HepG2 (cell line): ENCODE measurements around the gene SDK1.

Experiments used
- BHLHE40 ChIP-seq: IDR thresholded peaks from 2 replicates; pipeline ENCODE4 v1.6.1; 2011; ENCODE audit warnings: low read length, improper control_type of control experiment
- CTCF ChIP-seq: sonication (generic); formaldehyde crosslinking; IDR thresholded peaks from 2 replicates; pipeline ENCODE4 v1.5.0; 2020; ENCODE audit warnings: mild to moderate bottlenecking, missing genetic modification reagents, moderate library complexity
- EZH2 ChIP-seq: conservative IDR thresholded peaks from 2 replicates; pipeline ENCODE4 v1.6.1; 2012; ENCODE audit warnings: mild to moderate bottlenecking, low read depth, low read length, moderate library complexity
- GABPA ChIP-seq, 2 experiments: IDR thresholded peaks; 2 replicates each; pipeline ENCODE4 v1.6.1; 2011 to 2016; ENCODE audit warnings: low read depth in 2 of 2, low read length in 1 of 2, missing biosample characterization in 1 of 2, missing genetic modification characterization in 1 of 2
- MXD4 ChIP-seq: IDR thresholded peaks from 2 replicates; pipeline ENCODE4 v1.6.1; 2016; ENCODE audit warnings: mild to moderate bottlenecking, missing biosample characterization, missing genetic modification reagents
- NFE2L2 ChIP-seq: fragments of 150-350 bp; IDR thresholded peaks from 2 replicates; pipeline ENCODE4 v1.6.1; 2014; ENCODE audit warnings: low read length
- NKX3-1 ChIP-seq: sonication (generic); formaldehyde crosslinking; IDR thresholded peaks from 2 replicates; pipeline ENCODE4 v1.5.0; 2020; ENCODE audit warnings: missing genetic modification reagents
- ONECUT2 ChIP-seq: sonication (generic); formaldehyde crosslinking; IDR thresholded peaks from 2 replicates; pipeline ENCODE4 v1.4.0; 2020; ENCODE audit warnings: missing genetic modification reagents
- RAD21 ChIP-seq: fragments of 450-650 bp; formaldehyde crosslinking; IDR thresholded peaks from 2 replicates; pipeline ENCODE4 v1.5.0; 2020; ENCODE audit warnings: mild to moderate bottlenecking
- ZFX ChIP-seq: sonication (generic); formaldehyde crosslinking; IDR thresholded peaks from 2 replicates; pipeline ENCODE4 v1.4.0; 2020; ENCODE audit warnings: mild to moderate bottlenecking, low read depth, missing genetic modification reagents, moderate library complexity
- ZNF280B ChIP-seq: sonication (generic); formaldehyde crosslinking; IDR thresholded peaks from 2 replicates; pipeline ENCODE4 v1.5.0; 2020; ENCODE audit warnings: missing genetic modification reagents, mild to moderate bottlenecking, borderline replicate concordance
- ZNF761 ChIP-seq: sonication (generic); formaldehyde crosslinking; conservative IDR thresholded peaks from 2 replicates; pipeline ENCODE4 v1.4.0; 2020; ENCODE audit warnings: mild to moderate bottlenecking, missing genetic modification reagents
- ZNF792 ChIP-seq: IDR thresholded peaks from 2 replicates; pipeline ENCODE4 v1.6.1; 2016
- ZSCAN31 ChIP-seq: sonication (generic); formaldehyde crosslinking; IDR thresholded peaks from 2 replicates; pipeline ENCODE4 v1.5.0; 2020; ENCODE audit warnings: low read depth, mild to moderate bottlenecking, missing genetic modification reagents

GRCh38 chr7:4028221-4028620 is 727.2 kb downstream of the SDK1 start:
- TF ChIP-seq CTCF (CRISPR knock-in tag) (no peak), ZFX (CRISPR knock-in tag) (no peak), ZNF761 (CRISPR knock-in tag) (no peak), MXD4 (CRISPR knock-in tag) (no peak), NFE2L2 (no peak), BHLHE40 (no peak), GABPA (IDR thresholded peaks at IDR 0.05; ENCODE audit: low read depth, low read length) (no peak), GABPA (CRISPR knock-in tag; IDR thresholded peaks at IDR 0.05; ENCODE audit: low read depth) (no peak), EZH2 (no peak), RAD21 (CRISPR knock-in tag) (no peak), ZNF280B (CRISPR knock-in tag) (no peak), ZNF792 (no peak), ZSCAN31 (CRISPR knock-in tag) (no peak), NKX3-1 (no peak), ONECUT2 (CRISPR knock-in tag) (no peak)
